Measurements from ENCODE around the gene IGF2R.

Gene IGF2R

GRCh38 chr6:160110586-160111123 lies 141.8 kb downstream of the IGF2R start:
- no peak for TF ChIP-seq USF1 (IDR thresholded peaks at IDR 0.05)
- TF ChIP-seq CREB1 (IDR thresholded peaks at IDR 0.05; ENCODE audit: low read depth): no peak
- TF ChIP-seq TEAD4 (IDR thresholded peaks at IDR 0.05): no peak
- TF ChIP-seq REST (IDR thresholded peaks at IDR 0.05; ENCODE audit: low read depth): no peak
- no peak for TF ChIP-seq FOXM1 (IDR thresholded peaks at IDR 0.05; ENCODE audit: borderline replicate concordance, low read depth)
- TF ChIP-seq, protein P1, sequence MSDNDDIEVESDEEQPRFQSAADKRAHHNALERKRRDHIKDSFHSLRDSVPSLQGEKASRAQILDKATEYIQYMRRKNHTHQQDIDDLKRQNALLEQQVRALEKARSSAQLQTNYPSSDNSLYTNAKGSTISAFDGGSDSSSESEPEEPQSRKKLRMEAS (IDR thresholded peaks at IDR 0.05): no peak
- TF ChIP-seq TCF12 (IDR thresholded peaks at IDR 0.05; ENCODE audit: low read depth): no peak
- TF ChIP-seq EGR1 (IDR thresholded peaks at IDR 0.05): no peak
- no peak for TF ChIP-seq RAD21 (IDR thresholded peaks at IDR 0.05; ENCODE audit: low read depth)
- TF ChIP-seq CEBPB (IDR thresholded peaks at IDR 0.05): no peak
- no peak for TF ChIP-seq YY1 (IDR thresholded peaks at IDR 0.05; ENCODE audit: low read depth)
- TF ChIP-seq NFIC (IDR thresholded peaks at IDR 0.05): no peak
- TF ChIP-seq ZBTB7A (IDR thresholded peaks at IDR 0.05; ENCODE audit: low read depth): no peak
- no peak for TF ChIP-seq EP300 (IDR thresholded peaks at IDR 0.05; ENCODE audit: borderline replicate concordance)
- TF ChIP-seq TAF1 (IDR thresholded peaks at IDR 0.05; ENCODE audit: low read depth): no peak

- TF ChIP-seq FOXM1 (IDR thresholded peaks at IDR 0.05; ENCODE audit: borderline replicate concordance, low read depth): no peak
- TF ChIP-seq ZBTB7A (IDR thresholded peaks at IDR 0.05; ENCODE audit: low read depth): no peak
- TF ChIP-seq YY1 (IDR thresholded peaks at IDR 0.05; ENCODE audit: low read depth): no peak
- TF ChIP-seq CREB1 (IDR thresholded peaks at IDR 0.05; ENCODE audit: low read depth): no peak
- no peak for TF ChIP-seq NFIC (IDR thresholded peaks at IDR 0.05)
- TF ChIP-seq TEAD4 (IDR thresholded peaks at IDR 0.05): no peak
- TF ChIP-seq REST (IDR thresholded peaks at IDR 0.05; ENCODE audit: low read depth): no peak
- TF ChIP-seq TCF12 (IDR thresholded peaks at IDR 0.05; ENCODE audit: low read depth): no peak
- TF ChIP-seq TAF1 (IDR thresholded peaks at IDR 0.05; ENCODE audit: low read depth): no peak
- TF ChIP-seq USF1 (IDR thresholded peaks at IDR 0.05): no peak
- no peak for TF ChIP-seq CEBPB (IDR thresholded peaks at IDR 0.05)
- TF ChIP-seq RAD21 (IDR thresholded peaks at IDR 0.05; ENCODE audit: low read depth): no peak
Measured at GRCh38 chr6:160111806-160112205, 142.9 kb downstream of the IGF2R start.

GRCh38 chr6:160112628-160113299 lies 143.9 kb downstream of the IGF2R start:
- TF ChIP-seq TCF12 (IDR thresholded peaks at IDR 0.05; ENCODE audit: low read depth) (no peak), YY1 (IDR thresholded peaks at IDR 0.05; ENCODE audit: low read depth) (no peak), RAD21 (IDR thresholded peaks at IDR 0.05; ENCODE audit: low read depth) (no peak), CREB1 (IDR thresholded peaks at IDR 0.05; ENCODE audit: low read depth) (no peak), TEAD4 (IDR thresholded peaks at IDR 0.05) (no peak), TAF1 (IDR thresholded peaks at IDR 0.05; ENCODE audit: low read depth) (no peak), CEBPB (IDR thresholded peaks at IDR 0.05) (no peak), EP300 (IDR thresholded peaks at IDR 0.05; ENCODE audit: borderline replicate concordance) (no peak), NFIC (IDR thresholded peaks at IDR 0.05) (no peak), REST (IDR thresholded peaks at IDR 0.05; ENCODE audit: low read depth) (no peak), EGR1 (IDR thresholded peaks at IDR 0.05) (no peak), FOXM1 (IDR thresholded peaks at IDR 0.05; ENCODE audit: borderline replicate concordance, low read depth) (no peak), ZBTB7A (IDR thresholded peaks at IDR 0.05; ENCODE audit: low read depth) (no peak), USF1 (IDR thresholded peaks at IDR 0.05) (no peak)
- TF ChIP-seq, protein P1 (IDR thresholded peaks at IDR 0.05): no peak

Data from Ishikawa (cell line).